C1 segment of cervical spinal cord (tissue), 14 donors: ENCODE results near the gene DBI.

Experiments
- DNase-seq, 14 donors: peaks; one replicate each; lab custom pipeline; 2025; lab: John Stamatoyannopoulos, UW

DBI gene

GRCh38 chr2:119366649-119367471 lies at the start of gene DBI, which contains the start of gene C2orf76:
TSS of gene DBI (plus strand) at chr2:119366977. CDS start at chr2:119367052, 75 bp downstream.
TSS of gene C2orf76 (minus strand) at chr2:119366834. CDS start at chr2:119339959, 26,875 bp downstream.
- peak; percentile 40 to 97 (median 95) for DNase-seq

- DNase-seq, result no peak
Observed at GRCh38 chr2:119317554-119317953, 49.2 kb upstream of the DBI start.

GRCh38 chr2:119319593-119319992 lies 47.2 kb upstream of the DBI start:
- DNase-seq, result no peak

- no peak for DNase-seq
Observed at GRCh38 chr2:119323459-119323858, 43.3 kb upstream of the DBI start.

- DNase-seq, result no peak
Observed at GRCh38 chr2:119324685-119325270, 42.0 kb upstream of the DBI start.

GRCh38 chr2:119326938-119327337 lies 39.8 kb upstream of the DBI start:
- DNase-seq, result no peak

- DNase-seq, result no peak
Observed at GRCh38 chr2:119327431-119327830, 39.3 kb upstream of the DBI start.

- DNase-seq, result no peak
Observed at GRCh38 chr2:119332953-119333352, 33.8 kb upstream of the DBI start.

GRCh38 chr2:119333360-119333759 lies 33.4 kb upstream of the DBI start:
- DNase-seq, result no peak

- no peak for DNase-seq
Observed at GRCh38 chr2:119333833-119334232, 32.9 kb upstream of the DBI start.

GRCh38 chr2:119337749-119338148 lies 29.0 kb upstream of the DBI start:
- DNase-seq, result no peak

- DNase-seq, result no peak
Observed at GRCh38 chr2:119338272-119338671, 28.5 kb upstream of the DBI start.

- DNase-seq, result no peak
Observed at GRCh38 chr2:119338826-119339561, 27.8 kb upstream of the DBI start.

GRCh38 chr2:119339562-119339923 lies 27.2 kb upstream of the DBI start:
- no peak for DNase-seq

- no peak for DNase-seq
Observed at GRCh38 chr2:119341684-119342083, 25.1 kb upstream of the DBI start.

GRCh38 chr2:119349289-119349688 lies 17.5 kb upstream of the DBI start:
- DNase-seq, result no peak

- no peak for DNase-seq
Observed at GRCh38 chr2:119350311-119350998, 16.3 kb upstream of the DBI start.

- no peak for DNase-seq
Observed at GRCh38 chr2:119352357-119352756, 14.4 kb upstream of the DBI start.

- DNase-seq, result no peak
Observed at GRCh38 chr2:119354860-119355259, 11.9 kb upstream of the DBI start.

GRCh38 chr2:119359774-119360173 lies 7.0 kb upstream of the DBI start:
- DNase-seq, result no peak

- DNase-seq, result no peak
Observed at GRCh38 chr2:119360423-119360966, 6.3 kb upstream of the DBI start.

- DNase-seq, result no peak
Observed at GRCh38 chr2:119364798-119365197, 2.0 kb upstream of the DBI start.
